Sigmoid colon (tissue), 4 donors: ENCODE results near the gene PPP1R13L.

Experiments
- POLR2A ChIP-seq, 2 donors: fragments of 450-650 bp; IDR thresholded peaks; one replicate each; pipeline ENCODE4 v1.6.1; 2016; ENCODE audit warnings: antibody characterized with exemption in 2 of 2, mild to moderate bottlenecking in 2 of 2, moderate library complexity in 2 of 2
- POLR2AphosphoS5 ChIP-seq, 4 donors: sonication (generic); formaldehyde crosslinking; IDR thresholded peaks; one replicate each; pipeline ENCODE4 v1.6.1; 2017; ENCODE audit warnings: antibody characterized with exemption in 4 of 4
- TF ChIP-seq, protein P1 (sequence below), 4 experiments: fragments of 450-650 bp in 3 of 4; fragments of 200-600 bp in 1 of 4; IDR thresholded peaks; one replicate each; pipeline ENCODE4 v1.5.1; 2016 to 2019; ENCODE audit warnings: antibody characterized with exemption in 4 of 4, mild to moderate bottlenecking in 3 of 4, moderate library complexity in 2 of 4

DNA sequence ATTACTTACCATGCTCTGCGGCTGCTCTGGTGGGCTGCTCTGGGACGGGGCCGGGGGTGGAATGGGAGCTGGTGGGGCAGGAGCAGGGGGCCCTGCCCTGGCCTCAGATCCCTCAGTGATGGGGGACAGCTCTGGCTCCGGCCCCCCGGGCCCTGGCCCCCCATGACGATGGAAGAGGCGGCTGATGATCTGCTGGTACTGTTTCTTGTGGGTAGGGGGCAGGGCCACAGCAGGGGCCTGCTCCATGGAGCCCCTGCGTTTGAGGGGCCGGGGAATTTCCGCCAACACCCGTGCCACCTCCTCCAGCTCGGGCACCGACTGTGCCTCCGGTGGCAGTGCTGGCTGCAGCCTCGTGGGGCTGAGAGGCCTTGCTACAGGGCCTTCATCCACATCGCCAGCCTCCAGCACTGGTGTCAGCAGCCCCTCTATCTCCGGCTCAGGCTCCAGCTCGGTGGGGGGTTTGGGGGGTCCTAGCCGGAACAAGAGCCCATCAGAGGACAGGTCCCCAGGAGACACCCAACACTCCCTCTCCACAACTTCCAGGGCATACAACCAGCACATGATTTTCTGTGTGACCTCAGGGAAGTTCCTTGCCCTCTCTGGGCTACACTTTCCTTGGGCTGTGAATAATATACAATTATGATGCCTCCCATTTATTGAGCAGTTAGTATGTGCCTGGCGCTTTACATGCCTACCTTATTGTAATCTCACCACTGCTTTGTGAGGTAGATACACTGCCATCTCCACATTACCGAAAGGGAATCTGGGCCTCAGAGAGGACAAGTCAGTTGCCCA is 12.8 kb downstream of the PPP1R13L start:
- TF ChIP-seq, protein P1, sequence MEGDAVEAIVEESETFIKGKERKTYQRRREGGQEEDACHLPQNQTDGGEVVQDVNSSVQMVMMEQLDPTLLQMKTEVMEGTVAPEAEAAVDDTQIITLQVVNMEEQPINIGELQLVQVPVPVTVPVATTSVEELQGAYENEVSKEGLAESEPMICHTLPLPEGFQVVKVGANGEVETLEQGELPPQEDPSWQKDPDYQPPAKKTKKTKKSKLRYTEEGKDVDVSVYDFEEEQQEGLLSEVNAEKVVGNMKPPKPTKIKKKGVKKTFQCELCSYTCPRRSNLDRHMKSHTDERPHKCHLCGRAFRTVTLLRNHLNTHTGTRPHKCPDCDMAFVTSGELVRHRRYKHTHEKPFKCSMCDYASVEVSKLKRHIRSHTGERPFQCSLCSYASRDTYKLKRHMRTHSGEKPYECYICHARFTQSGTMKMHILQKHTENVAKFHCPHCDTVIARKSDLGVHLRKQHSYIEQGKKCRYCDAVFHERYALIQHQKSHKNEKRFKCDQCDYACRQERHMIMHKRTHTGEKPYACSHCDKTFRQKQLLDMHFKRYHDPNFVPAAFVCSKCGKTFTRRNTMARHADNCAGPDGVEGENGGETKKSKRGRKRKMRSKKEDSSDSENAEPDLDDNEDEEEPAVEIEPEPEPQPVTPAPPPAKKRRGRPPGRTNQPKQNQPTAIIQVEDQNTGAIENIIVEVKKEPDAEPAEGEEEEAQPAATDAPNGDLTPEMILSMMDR (IDR thresholded peaks at IDR 0.05): no peak
- no peak for TF ChIP-seq POLR2AphosphoS5 (IDR thresholded peaks at IDR 0.05)
- no peak for TF ChIP-seq POLR2A (IDR thresholded peaks at IDR 0.05)
